VCaP (cell line): ENCODE measurements around the gene RSPH3.
"Not testable (repeated sequence)": the region's sequence is repeated elsewhere in the genome, so short reads cannot be mapped to it uniquely, and the experiment has no call there.

ENCODE experiments used
- H3K27ac ChIP-seq: fragments of 450-650 bp; 2 replicates; pipeline ENCODE4 v1.5.1; 2017
- CTCF ChIP-seq: fragments of 450-650 bp; conservative IDR thresholded peaks from 2 replicates; pipeline ENCODE4 v1.5.1; 2017; ENCODE audit warnings: mild to moderate bottlenecking, moderate library complexity

Gene RSPH3

GRCh38 chr6:159036673-159037072 lies 36.7 kb upstream of the RSPH3 start:
- H3K27ac ChIP-seq, result no peak overlapping the region
- TF ChIP-seq CTCF, result no peak

- no peak for TF ChIP-seq CTCF
- H3K27ac ChIP-seq, result no peak overlapping the region
Observed at GRCh38 chr6:159035891-159036290, 35.9 kb upstream of the RSPH3 start.

GRCh38 chr6:159033160-159034049 lies 33.4 kb upstream of the RSPH3 start:
- no peak for TF ChIP-seq CTCF
- H3K27ac ChIP-seq, result no peak overlapping the region

GRCh38 chr6:159031846-159032245 lies 31.8 kb upstream of the RSPH3 start:
- no peak for TF ChIP-seq CTCF
- H3K27ac ChIP-seq, result no peak overlapping the region

GRCh38 chr6:159030168-159030567 lies 30.2 kb upstream of the RSPH3 start:
- H3K27ac ChIP-seq, result no peak overlapping the region

GRCh38 chr6:159025224-159025623 lies 25.2 kb upstream of the RSPH3 start:
- not testable (repeated sequence) for H3K27ac ChIP-seq

More at GRCh38 chr6:159030168-159030567, 30.2 kb upstream of the RSPH3 start:
- no peak for TF ChIP-seq CTCF

GRCh38 chr6:159023893-159024292 lies 23.9 kb upstream of the RSPH3 start:
- no peak overlapping the region for H3K27ac ChIP-seq
- no peak for TF ChIP-seq CTCF

- TF ChIP-seq CTCF, result no peak
- H3K27ac ChIP-seq, result no peak overlapping the region
Observed at GRCh38 chr6:159020011-159020410, 20.0 kb upstream of the RSPH3 start.
